NCI-H2196 treated with DMSO at 0.1 percent for 48 hours (cell line): ENCODE results near the gene PRDM16.

Experiments used
- DNase-seq: peaks from one replicate; lab custom pipeline; 2025; ENCODE audit not compliant: unreplicated experiment; lab: John Stamatoyannopoulos, UW

Gene PRDM16

DNA sequence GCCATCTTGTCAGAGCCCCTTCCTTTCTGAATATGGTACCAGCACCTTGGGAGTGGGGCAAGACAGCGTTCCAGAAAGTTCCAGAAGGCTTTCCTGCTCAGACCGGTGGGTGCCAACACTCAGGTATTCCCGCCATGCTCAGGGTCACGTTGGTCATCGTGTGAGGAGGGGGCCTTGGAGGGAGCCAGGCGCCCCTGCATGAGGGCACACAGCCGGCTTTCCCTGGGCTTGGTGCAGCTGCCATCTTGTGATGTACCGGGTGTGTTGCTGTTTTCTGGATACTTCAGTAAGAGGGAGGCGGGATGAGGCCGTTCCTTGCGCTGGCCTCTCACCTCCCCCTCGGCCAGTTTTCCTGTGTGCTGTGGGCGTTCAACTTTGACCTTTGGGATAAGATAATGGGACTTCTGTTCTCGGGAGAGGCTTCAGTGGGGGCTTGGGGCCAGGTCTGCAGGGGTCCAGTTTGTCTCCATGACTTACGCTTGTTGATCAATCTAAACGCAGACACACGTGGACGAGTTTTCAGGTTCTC lies 69.7 kb downstream of the PRDM16 start:
- DNase-seq, result no peak

DNA sequence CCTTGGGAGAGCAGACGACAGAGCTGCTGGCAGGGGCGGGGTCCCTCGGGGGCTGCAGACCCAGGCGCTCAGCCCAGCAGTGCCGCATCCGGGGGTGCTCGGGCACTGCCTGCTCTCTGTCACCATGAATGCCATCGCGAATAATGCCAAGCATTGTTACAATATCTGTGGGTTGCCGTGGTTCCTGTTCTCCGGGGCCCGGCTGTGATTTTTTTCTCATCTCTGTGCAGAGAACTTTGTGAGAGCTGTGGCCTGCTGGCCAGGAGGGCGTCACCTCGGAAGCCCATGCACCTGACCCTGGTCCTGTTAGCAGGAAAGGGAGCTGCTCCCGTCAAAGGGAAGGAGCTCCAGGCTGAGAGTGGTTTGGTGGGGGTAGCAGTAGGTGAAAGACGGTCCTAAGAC lies 70.4 kb downstream of the PRDM16 start:
- no peak for DNase-seq

GRCh38 chr1:3139871-3140361 lies 70.9 kb downstream of the PRDM16 start:
- DNase-seq, result no peak

DNA sequence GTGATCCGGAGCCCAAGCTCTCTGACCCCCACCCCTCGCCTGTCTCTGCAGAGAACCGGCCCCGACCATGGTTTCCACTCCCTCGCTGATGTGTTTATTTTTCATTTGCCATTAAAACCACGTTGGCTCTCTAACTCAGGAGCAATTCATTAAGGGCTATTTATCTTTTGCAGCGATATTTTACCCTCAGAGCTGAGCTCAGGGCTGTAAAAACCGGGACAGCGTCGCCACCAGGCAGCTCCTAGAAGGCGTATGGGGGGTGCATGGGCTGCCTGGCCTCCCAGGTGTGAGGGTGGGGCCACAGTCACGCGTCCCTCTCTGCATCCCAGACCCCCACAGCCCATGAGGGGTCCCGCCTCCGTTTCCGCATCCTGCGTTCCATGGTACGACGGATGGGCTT lies 71.4 kb downstream of the PRDM16 start:
- DNase-seq, result no peak

GRCh38 chr1:3141129-3141528 lies 72.1 kb downstream of the PRDM16 start:
- no peak for DNase-seq

GRCh38 chr1:3141836-3142235 lies 72.8 kb downstream of the PRDM16 start:
- DNase-seq, result no peak

- DNase-seq, result no peak
These were observed 73.2 kb downstream of the PRDM16 start for GRCh38 chr1:3142236-3142635.

- no peak for DNase-seq
These were observed 73.7 kb downstream of the PRDM16 start for GRCh38 chr1:3142751-3143150.

- no peak for DNase-seq
These were observed 76.7 kb downstream of the PRDM16 start for GRCh38 chr1:3145532-3146325.

DNA sequence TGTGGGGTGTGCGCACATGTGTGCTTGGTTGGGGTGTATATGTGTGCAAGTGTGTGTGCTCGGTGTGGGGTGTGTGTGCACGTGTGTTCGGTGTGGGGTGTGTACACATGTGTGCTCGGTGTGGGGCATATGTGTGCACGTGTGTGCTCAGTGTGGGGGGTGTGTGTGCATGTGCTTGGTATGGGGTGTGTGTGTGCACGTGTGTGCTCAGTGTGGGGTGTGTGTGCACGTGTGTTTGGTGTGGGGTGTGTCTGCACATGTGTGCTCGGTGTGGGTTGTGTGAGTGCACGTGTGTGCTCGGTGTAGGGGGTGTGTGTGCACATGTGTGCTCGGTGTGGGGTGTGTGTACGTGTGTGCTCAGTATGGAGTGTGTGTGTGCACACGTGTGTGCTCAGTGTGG lies 77.5 kb downstream of the PRDM16 start:
- DNase-seq, result no peak

DNA sequence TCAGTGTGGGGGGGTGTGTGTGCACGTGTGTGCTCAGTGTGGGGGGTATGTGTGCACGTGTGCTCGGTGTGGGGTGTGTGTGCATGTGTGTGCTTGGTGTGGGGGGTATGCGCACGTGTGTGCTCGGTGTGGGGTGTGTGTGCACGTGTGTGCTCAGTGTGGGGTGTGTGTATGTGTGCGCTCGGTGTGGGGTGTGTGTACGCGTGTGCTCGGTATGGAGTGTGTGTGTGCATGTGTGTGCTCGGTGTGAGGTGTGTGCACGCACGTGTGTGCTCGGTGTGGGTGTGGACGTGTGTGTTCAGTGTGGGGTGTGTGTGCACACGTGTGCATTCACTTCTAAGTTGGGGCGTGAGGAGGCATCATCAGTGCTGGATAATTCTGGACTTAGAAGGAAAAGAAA lies 77.9 kb downstream of the PRDM16 start:
- no peak for DNase-seq

DNA sequence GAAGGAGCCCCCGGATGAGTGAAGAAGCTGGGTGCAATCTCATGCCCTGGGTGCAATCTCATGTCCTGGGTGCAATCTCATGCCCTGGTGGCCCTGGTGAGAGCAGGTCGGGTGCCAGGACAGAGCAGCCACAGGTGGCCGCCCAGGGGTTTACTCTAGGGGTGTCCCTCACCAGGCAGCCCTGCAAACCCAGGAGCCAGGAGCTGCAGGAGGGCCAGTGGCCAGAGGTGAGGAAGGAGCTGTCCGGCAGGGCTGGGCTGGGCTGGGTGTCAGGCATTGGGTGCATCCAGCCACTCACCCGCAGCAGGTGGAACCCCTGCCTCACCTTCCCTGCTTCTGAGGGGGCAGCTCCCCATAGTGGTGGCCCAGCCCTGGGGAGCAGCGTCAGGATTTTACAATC lies 79.2 kb downstream of the PRDM16 start:
- no peak for DNase-seq

- no peak for DNase-seq
These were observed 80.3 kb downstream of the PRDM16 start for GRCh38 chr1:3149277-3149676.

- DNase-seq, result no peak
These were observed 82.5 kb downstream of the PRDM16 start for GRCh38 chr1:3151456-3151855.

DNA sequence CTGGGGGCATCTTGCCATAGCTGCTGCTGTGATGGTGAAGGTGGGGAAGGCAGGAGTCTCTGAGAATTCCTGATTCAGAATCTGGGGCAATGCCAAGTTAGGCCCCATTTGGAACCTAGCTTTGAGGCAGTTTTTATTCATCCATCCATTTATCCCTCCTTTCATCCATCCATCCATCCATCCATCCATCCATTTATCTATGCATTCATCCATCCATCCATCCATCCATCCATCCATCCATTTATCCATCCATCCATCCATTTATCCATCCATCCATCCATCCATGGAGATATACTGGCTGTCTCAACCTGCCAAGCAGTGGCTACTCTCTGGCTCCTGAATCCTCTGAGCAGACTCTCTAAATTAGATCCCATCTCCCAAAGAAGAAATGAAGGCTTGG lies 83.1 kb downstream of the PRDM16 start:
- no peak for DNase-seq

- no peak for DNase-seq
These were observed 84.2 kb downstream of the PRDM16 start for GRCh38 chr1:3153197-3153596.

GRCh38 chr1:3153902-3154795 lies 85.1 kb downstream of the PRDM16 start:
- DNase-seq, result no peak

GRCh38 chr1:3155056-3155925 lies 86.3 kb downstream of the PRDM16 start:
- no peak for DNase-seq

DNA sequence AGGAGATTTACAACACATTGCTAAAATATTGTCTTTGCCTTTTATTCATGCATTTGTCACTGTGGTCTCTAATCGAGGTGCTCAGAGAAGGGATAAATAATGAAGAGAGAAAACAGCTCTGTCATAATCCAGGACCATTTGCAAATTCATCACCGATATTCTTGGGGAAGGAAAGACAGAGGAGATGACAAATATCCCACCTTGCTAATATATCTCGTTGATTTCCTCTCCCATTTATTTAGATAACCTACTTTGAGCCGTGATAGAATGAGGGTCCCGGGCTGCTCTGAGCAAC lies 86.9 kb downstream of the PRDM16 start:
- DNase-seq, result no peak

GRCh38 chr1:3156936-3157335 lies 87.9 kb downstream of the PRDM16 start:
- DNase-seq, result no peak

GRCh38 chr1:3158347-3158746 lies 89.3 kb downstream of the PRDM16 start:
- no peak for DNase-seq
